GM19397 (cell line): Measurements from ENCODE around the gene PARL.
A peak's percentile ranks its signal among the peaks of the same experiment; 100 is the strongest.

Experiments
- ATAC-seq: cut with Tn5 transposase; IDR thresholded peaks from one replicate; pipeline ENCODE4 v1.9.1; 2021; ENCODE audit warnings: mild to moderate bottlenecking, moderate library complexity; ENCODE audit not compliant: unreplicated experiment

Gene PARL

GRCh38 chr3:183854318-183855035, 30.2 kb downstream of the PARL start:
- no peak for ATAC-seq

- ATAC-seq: no peak
Measured at GRCh38 chr3:183845608-183846288, 38.9 kb downstream of the PARL start.

GRCh38 chr3:183845090-183845489, 39.6 kb downstream of the PARL start:
- no peak for ATAC-seq

GRCh38 chr3:183844606-183845005, 40.1 kb downstream of the PARL start:
- ATAC-seq: no peak

GRCh38 chr3:183839751-183840150, 44.9 kb downstream of the PARL start:
- ATAC-seq: no peak

- no peak for ATAC-seq
Measured at GRCh38 chr3:183837894-183838293, 46.8 kb downstream of the PARL start.

GRCh38 chr3:183837390-183837789, 47.3 kb downstream of the PARL start:
- ATAC-seq: no peak

- no peak for ATAC-seq
Measured at GRCh38 chr3:183833516-183833915, 51.2 kb downstream of the PARL start.

GRCh38 chr3:183830187-183830586, 54.5 kb downstream of the PARL start:
- no peak for ATAC-seq

- no peak for ATAC-seq
Measured at GRCh38 chr3:183829466-183829865, 55.2 kb downstream of the PARL start.

GRCh38 chr3:183828538-183828870, 56.2 kb downstream of the PARL start:
- no peak for ATAC-seq

GRCh38 chr3:183827809-183828537, 56.7 kb downstream of the PARL start:
- no peak for ATAC-seq

- ATAC-seq: no peak
Measured at GRCh38 chr3:183826448-183827250, 58.0 kb downstream of the PARL start.

GRCh38 chr3:183825456-183826161, 59.1 kb downstream of the PARL start, which contains the start of gene MAP6D1:
MAP6D1 (minus strand) TSS chr3:183825577; CDS start chr3:183825547, 30 bp downstream.
- peak; percentile 56 for ATAC-seq

- ATAC-seq: peak; percentile 24
Measured at GRCh38 chr3:183824761-183825455, 59.8 kb downstream of the PARL start.

GRCh38 chr3:183823963-183824362, 60.7 kb downstream of the PARL start:
- no peak for ATAC-seq

- ATAC-seq: no peak
Measured at GRCh38 chr3:183822631-183823030, 62.0 kb downstream of the PARL start.

GRCh38 chr3:183819831-183820230, 64.8 kb downstream of the PARL start:
- no peak for ATAC-seq

GRCh38 chr3:183818706-183819624, 65.7 kb downstream of the PARL start:
- ATAC-seq: no peak
